CD4-positive, alpha-beta T cell treated with Interleukin-21 for 1 hour (primary cell): ENCODE measurements around the gene SFMBT2.

Experiments used
- DNase-seq: peaks from one replicate; pipeline ENCODE4 v3.0.0-alpha.2; 2020

SFMBT2 gene

DNA sequence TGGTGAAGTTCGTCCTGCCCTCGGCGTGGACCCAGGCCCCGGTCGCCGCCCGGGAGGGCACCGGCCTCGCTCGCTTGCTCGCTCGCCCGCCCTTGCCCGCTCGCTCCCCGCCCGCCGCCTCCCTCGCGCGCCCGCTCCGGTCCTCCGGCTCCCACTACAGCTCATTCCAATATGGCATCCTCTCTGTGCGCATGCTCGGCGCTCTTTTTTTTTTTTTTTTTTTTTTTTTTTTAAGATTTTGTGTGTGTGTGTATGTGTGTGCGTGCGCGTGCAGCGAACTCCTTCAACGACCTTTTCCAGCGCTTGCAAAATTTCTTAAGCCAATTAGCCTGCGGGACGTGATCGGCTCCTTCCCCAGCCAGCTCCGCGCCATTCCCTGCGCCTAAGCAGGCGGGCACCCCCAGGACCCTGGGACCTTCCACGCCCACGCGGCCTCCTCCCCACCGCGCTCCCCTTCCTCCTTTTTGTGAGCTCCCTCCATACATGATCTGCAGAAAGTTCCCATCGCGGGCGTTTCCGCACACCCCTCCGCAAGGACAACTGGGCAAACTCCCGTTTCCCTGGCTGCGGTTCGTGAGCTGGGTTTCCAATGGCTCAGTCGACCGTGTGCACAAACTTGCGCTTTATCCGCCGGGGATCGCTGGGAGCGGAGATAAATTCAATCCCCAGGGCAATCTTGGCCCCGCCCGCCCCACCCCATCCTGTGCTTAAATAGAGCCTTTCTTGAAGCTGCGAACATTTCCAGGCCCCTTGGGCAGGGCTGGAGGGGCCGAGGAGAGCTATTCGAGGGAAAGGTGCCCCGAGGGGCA, at the start of gene SFMBT2:
TSS of gene SFMBT2 (minus strand) at position 173 of the 809 bp plus-strand sequence. CDS start 29,136 bp downstream, outside the sequence.
- peak; percentile 73 for DNase-seq

DNA sequence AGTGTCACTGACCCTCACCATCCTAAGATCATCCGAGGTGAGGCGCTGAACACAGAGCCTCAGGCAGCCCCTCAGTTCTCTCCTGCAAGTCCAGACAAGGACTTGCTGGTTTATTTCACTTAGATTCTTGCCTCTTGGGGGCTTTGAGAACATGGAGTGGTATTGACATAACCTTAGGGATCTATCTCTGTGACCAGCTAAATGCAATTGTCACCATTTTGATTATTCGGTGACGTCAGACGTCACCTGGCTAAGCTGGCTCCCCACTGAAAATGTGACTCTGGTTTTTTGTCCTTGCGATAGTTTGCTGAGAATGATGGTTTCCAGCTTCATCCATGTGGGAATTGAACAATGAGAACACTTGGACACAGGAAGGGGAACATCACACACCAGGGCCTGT, 49.2 kb upstream of the SFMBT2 start:
- DNase-seq: no peak

DNA sequence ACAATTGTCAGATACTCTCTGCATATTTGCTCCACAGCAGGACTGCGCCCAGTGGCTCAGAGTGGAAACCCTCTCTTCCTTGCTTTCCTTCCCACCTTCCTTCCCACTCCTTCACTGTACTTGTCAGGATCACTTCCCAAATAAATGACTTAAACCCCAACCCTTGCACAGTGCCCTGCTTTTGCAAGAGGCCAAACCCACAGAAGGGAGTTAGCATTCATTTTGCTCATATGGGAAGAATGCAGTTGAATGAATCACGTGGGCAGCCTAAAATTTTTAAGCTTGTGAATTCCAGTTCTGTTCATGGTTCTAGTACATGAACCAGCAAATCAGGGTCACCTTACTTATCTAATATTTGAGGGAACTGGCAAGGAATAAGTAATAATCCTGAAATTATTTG, 47.7 kb upstream of the SFMBT2 start:
- no peak for DNase-seq

DNA sequence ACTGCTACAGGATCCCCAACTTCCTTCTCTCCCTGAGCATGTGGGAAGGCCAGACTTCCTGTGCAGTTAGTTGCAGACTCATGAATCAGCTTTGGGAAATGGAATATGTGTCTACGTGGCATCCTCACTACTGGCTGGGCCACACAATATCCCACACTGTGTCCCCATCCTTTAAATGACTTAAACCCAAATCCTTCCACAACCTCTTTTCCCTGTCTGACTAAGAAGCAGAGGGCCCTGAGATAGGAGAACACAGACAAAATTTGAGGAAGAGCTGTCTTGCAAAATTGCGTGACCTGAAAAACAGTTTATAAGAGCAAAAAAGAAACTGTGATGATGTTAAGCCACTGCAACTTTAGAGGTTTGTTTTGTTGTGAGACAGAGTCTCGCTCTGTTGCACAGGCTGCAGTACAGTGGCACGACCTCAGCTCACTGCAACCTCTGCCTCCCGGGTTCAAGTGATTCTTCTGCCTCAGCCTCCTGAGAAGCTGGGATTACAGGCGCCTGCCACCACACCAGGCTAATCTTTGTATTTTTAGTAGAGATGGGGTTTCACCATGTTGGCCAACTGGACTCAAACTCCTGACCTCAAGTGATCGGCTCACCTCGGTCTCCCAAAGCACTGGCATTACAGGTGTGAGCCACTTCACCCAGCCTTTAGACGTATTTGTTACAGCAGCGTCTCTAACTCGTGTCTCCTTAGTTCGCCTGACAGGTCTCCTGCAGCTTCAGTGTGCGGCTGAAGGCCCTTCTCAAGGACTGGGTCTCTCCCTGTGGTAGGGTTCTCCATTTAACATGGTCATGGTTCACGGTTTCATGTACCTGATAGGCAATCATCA, 46.9 kb upstream of the SFMBT2 start:
- DNase-seq: no peak

DNA sequence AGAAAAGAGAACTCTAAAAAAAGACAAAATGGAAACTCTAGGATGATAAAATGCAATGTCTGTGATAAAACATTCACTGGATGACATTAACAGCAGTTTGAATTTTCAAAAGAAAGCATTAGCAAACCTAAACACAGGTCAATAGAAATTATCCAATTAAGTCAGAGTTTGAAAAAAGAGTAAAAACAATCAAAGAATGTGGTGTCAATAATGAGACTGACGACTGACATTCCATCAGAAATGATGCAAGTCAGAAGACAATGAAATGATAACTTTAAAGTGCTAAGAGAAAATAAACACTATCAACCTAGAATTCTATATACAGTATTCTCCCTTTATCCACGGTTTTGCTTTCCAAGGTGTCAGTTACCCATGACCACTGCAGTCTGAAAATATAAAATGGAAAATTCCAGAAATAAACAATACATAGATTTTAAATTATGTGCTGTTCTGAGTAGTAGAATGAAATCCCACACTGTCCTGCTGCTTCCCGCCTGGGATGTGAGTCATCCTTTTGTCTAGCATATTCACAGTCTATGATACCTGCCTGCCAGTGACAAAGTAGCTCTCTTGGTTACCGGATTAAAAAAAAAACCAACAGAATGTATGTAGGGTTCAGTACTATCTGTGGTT, 38.3 kb upstream of the SFMBT2 start:
- DNase-seq: no peak

DNA sequence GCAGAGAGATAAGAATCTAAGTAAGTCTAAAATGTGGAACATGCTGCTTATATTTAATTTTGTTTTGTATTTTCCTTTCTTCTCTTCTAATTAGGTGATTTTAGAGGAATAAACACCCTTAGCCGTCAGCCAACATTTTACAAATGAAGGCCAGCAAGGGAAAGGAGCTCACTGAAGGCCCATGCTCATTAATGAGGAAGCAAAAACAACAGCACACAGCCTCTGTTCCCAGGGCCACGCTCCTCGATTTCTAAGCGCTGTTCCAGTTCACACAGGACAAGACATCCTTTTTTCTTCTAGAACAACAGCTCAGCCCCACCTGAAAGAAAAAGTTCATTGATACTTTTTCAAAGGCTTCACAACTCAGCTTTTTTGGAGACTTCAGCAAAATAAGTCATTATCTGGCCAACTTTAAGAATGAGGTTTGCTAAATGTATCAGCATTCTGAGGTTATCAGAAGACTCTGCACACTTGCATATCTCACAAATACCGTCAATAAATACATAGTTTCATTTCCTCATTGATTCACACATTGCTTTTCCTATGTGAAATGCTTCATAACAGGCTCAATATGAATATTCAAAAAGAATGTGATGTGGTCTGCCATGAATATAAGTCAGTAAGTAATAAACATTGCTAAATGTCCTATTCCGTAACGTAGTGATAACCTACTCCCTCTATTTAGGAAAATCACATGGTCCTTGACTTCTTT, 34.8 kb upstream of the SFMBT2 start:
- DNase-seq: no peak

DNA sequence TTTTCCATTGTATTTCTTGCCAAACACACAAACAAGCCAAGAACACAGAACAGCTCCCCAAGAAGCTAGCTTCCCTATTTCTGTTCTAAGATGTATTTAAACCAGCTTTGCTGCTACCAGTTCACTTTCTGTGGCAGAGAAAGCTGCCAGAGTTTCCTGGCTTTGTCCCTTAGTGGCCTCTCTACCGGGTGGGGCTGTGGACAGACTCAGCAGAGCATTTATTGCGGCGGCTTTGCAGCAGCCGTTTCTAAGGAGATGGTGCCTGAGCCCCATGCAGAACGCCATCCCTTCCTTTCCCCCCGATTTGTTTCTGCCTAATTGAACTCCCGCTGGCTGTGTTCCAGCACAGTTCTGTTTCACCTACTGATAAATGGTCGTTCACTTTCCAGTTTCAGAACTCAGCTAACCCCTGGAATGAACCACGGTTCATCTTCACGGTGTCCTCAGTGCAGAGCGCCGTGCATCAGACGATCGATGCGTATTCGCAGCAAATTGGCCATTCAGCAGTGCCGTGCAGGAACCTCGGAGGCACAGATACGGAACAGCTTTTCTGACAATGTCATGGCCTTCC, 33.8 kb upstream of the SFMBT2 start:
- no peak for DNase-seq

DNA sequence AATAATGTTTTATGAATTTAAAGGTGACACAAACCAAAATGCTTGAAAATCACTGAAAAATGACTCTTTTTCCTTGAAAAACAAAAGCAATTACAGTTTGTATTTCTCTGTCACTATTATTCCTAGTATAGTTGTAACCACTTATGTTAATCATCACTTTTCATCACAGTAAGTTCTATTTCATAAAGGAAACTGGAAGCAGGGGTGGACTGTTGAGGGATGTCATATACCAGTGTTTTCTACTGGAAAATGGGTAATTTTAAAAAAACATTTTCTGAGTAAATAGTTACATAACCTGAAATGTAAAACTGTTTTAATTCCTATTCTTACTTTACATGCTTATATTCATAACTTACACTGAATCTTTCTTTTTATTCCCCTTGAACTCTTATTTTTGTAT, 32.2 kb upstream of the SFMBT2 start:
- DNase-seq: no peak

DNA sequence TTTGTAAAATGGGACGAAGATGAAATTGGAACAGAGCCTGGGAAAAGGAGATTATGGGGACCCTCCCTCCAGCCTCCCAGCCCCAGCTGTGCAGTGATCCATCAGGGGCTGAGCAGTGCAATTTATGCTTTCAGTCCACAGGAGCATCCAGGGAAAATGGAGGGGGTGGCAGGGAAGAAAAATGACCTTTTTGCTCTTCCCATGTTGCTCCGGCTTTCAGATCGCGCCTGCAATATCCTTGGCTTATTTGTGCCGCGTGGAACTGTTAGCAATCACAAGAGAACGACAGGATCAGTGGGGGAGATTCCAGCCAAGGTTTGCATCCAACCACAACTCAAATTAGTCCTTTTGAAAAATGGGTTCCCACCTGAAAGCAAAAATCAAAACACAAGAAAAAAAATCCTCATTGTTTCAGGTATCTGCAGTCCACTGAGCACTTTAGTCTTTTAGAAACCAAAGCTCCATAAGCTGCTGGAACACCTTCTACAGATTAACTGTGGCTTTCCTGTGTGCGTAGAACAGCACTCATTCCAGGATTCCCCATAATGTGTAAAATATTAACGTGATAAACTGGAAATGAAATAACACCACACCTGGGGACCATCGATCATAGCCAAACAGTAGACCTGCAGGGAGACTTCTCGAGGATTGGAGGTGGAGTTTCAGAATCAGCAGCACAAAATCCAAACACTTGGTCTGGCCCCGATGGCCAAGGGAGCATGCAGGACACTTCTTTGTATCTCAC, 30.7 kb upstream of the SFMBT2 start:
- no peak for DNase-seq

DNA sequence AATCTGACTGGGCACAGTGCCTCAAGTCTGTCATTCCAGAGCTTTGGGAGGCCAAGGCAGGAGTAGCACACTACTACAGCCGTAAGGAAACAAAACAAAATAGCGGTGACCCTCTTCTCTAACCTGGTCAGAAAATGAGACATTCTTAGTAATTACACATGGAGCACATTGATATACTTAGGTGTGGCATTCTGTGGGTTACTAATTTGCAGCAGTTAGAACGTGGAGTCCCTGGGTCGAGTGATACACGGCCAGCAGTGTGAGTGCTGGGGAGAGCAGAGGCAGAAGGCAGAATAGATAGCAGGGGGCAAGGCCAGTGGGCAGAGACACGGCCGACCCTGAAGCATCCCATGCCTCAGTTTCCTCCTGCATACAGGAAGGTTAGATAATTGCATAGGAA, 28.9 kb upstream of the SFMBT2 start:
- no peak for DNase-seq

DNA sequence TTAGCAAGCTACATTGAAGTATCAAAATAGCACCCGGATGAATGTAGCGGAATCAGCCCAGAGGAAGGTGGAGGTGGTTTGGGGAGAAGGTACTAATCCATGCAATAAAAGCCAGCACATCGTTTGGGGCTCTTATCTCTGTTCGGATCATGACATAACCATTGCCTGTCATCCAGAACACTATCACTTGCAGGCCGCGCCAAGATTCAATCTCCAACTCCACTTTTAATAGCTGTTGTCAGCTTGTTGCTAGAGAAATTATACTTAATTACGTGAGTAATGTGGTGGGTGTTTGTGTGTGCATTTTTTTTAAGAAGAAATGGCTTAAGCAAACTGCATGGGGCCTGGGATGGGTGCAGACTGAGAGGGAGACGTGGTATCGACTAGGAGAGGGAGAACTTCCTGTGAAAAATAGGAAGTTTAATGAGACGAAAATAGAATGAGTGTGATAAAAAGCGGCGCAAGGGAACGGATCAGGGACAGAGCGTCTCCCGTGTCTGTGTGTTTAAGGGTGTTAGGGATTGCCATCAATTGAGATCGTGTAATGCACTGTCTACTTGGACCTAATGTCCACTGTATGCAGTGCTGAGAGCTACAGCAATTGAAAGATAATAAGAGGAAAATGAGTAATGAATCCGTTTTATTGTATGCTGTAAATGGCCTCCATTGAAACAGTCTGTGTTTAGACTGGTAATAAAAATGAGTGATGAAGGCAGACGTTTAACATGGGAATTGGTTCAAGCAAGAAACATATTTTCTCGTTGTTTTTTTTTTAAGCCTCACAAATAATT, 27.6 kb upstream of the SFMBT2 start:
- no peak for DNase-seq

DNA sequence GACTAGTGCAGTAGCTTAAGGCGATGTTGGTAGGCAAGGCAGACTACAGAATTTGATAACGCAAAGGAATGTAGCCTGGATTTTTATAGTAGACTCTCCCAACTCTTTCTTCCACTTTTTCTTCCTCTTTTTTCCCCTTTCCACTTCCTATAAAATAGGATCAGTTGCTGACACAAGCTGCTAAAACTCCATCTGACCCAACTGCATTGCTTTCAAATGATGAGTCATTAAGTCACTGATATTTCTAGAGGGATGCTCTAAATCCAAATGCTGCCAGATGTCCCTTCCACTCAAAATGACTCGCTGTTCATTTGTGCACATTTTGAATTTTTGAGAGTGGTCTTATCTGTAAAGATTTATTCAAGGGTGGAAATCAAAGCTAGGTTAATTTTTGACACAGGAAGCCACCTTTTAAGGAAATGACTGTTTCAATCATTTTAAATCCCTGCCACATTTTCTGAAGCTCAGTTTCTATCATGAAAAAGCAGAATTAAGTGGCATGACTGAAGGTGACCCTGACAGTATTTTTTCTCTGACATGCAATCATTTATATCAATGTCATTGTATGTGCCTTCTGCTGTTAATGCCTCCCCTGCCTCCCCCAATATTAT, 25.8 kb upstream of the SFMBT2 start:
- DNase-seq: no peak

DNA sequence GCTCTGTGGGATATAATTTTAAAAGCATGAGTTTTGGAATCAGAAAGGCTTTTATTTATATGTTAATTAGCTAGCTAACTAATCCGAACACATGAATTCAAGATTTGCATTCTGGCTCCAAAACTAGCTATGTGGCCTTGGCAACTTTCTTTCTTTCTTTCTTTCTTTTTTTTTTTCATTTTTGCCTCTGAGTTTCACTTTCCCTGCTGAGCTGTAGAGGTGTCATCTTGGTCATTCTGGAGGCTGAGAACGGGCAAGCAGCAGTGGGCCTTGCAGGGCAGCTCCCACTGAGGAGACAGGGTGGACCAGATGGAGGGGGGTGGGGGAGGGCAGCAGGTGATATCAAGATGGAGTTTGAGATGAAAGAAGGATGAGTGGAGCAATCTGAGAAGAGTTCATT, 24.8 kb upstream of the SFMBT2 start:
- DNase-seq: no peak

DNA sequence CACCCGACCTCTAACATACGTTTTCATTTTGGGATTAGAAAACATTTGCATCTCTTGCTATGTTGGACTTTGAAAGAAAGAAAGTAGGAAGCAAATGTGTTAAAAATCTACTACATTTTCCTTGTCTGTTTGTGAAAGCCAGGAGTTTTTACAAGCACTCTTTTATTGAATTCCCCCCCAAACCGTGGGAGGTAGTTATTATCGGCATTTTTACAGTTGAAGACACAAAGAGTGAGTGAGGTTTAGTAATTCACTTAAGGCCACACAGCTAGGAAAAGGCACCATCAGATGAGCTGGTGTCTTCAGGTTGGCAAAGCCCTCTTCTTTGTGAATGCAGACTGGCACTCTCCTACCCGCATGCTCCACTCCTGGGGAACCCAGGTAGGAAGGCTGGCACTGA, 23.5 kb upstream of the SFMBT2 start:
- no peak for DNase-seq

DNA sequence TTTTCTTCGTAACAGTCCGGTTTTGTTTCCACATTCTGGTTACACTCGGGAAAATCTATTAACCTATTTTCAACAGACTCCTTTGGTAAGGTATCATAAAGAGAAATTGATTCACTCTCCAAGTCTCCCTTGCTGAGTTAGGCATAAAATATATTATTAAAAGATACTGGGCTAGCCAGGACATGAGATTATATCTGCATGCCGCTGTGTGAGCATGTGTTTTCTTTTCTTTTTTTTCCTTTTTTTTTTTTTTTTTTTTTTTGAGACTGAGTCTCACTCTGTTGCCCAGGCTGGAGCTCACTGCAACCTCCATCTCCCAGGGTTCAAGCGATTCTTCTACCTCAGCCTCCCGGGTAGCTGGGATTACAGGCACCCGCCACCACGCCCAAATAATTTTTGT, 23.0 kb upstream of the SFMBT2 start:
- no peak for DNase-seq

DNA sequence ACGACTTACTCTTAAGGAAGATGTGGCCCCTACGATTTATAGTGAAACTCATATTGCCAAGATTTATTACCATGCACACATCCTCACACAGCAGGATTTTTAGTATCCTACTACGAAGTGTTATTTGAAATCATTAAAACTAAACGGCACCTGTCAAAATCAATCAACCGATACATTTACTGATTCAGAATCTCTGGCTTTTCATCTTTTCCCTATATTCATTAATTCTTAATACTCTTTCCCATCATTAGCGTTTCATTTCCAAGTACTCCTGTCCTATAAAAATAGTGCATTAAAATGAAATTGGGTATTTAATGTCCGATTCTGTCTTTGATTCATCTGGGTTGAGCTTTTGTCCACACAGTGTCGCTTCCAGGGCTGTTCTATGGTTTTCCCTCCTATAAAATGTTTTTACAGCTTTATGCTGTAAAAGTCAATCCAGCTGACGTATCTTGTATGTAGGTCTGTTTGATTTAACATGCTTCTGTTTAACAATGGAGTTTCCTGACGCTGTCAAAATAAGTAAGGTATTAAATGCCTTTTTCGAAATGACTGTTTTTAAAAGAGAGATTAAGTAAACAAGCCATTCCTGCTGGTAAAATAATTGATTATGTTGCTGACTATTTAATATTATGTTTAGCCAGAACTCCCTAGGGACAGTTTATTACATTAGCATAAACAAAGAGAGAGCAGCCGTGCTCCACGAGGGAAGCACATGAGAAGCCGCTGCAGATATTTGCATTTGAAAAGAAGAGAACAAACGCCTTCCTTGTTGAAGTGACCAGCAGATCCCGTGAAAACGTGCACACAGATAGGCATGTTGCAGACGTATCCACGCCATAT, 22.3 kb upstream of the SFMBT2 start:
- DNase-seq: no peak

DNA sequence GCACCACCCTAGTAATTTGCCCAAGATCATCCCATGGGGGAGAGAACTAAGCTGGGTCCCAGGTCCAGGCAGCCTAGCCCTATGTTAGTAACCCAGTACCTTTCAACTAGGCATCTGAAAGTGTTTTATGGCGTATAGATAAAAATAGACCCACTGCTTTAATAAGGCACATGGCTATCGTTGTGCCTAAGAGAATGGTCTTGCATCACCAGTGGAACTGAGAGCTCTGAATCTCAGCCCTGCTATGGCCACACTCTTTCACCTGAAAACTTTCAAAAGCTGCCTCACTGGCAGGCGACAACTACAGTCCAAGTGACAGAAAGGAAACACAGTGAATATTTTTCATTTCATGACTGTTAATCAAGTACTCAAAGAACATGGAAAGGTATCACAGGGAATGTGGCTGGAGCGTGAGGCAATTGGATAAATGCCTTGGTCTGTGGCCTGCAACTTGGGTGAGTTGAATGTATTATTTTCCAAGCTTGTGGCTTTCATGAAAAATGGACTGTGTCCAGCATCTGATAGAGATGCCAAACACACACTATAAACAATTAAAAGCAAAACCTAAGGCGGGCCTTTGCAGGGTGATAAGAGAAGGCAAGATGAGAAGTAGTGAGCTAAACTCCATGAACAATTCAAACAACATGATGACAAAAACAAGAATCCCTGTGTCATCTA, 18.0 kb upstream of the SFMBT2 start:
- no peak for DNase-seq

DNA sequence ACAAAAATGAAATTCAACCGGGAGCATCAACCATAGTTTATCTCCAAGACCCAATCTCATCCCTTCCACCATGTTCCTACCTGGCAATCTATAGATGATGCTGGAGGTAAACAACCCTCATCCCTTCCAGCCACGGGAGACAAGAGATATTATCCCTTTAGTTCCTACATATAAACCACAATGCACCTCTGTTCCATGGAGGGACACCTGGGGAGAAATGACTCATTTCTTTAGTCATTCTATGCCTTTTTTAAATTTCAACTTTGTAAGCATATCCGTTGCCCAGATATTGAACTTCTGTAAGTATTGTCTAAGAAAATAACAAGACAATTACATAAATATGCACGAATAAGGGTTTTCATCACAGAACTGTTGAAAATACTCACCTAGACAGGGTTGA, 15.5 kb upstream of the SFMBT2 start:
- DNase-seq: no peak

DNA sequence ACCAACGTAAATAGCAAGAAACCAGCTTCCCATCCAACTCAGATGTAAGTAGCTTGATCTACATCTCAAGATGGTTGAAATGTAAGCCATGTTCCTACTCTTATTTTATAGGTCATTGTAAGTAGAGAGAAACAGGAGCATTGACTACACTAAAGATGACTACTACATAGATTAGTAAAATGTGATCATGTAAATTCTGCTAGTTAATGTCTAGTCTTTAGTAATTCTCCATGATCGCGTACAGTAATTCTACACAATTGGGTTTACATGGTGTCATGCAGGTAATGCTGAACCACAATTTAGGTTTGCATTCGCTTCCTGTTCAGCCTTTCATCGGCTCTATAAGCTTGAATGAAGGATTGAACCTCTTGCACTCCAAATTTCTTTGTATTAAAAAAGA, 14.9 kb upstream of the SFMBT2 start:
- DNase-seq: no peak
